SK-N-MC (cell line): ENCODE data around the gene TRAPPC14.

Source experiments
- EZH2 ChIP-seq: fragments of 200-600 bp; sonication (generic); IDR thresholded peaks from one replicate; pipeline ENCODE4 v1.6.1; 2017; ENCODE audit warnings: antibody characterized with exemption
- POLR2AphosphoS5 ChIP-seq: IDR thresholded peaks from 2 replicates; pipeline ENCODE4 v1.6.1; 2012; ENCODE audit warnings: mild to moderate bottlenecking, low read depth, low read length, borderline replicate concordance

DNA sequence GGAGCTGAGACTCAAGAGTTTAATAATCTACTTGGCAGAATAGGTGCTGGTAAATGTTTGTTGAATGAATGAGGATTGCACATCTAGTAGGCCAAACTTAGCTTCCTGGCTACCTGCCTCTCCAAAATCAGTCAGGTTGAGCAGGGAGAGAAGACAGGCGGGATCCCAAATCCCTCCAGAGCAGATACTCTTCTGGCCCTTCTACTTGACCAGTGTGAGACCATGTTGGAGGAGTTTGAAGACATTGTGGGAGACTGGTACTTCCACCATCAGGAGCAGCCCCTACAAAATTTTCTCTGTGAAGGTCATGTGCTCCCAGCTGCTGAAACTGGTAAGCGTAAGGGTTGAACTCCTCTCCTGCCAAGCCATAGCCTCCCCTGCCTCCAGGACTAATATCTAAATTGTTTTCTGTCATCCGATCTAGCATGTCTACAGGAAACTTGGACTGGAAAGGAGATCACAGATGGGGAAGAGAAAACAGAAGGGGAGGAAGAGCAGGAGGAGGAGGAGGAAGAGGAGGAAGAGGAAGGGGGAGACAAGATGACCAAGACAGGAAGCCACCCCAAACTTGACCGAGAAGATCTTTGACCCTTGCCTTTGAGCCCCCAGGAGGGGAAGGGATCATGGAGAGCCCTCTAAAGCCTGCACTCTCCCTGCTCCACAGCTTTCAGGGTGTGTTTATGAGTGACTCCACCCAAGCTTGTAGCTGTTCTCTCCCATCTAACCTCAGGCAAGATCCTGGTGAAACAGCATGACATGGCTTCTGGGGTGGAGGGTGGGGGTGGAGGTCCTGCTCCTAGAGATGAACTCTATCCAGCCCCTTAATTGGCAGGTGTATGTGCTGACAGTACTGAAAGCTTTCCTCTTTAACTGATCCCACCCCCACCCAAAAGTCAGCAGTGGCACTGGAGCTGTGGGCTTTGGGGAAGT lies 34.0 kb downstream of the TRAPPC14 start:
- TF ChIP-seq EZH2 (no peak), POLR2AphosphoS5 (no peak)
